Measurements from ENCODE around the gene HSF4.
"Not testable (repeated sequence)": the region's sequence is repeated elsewhere in the genome, so short reads cannot be mapped to it uniquely, and the experiment has no call there.

Gene HSF4, protein sequence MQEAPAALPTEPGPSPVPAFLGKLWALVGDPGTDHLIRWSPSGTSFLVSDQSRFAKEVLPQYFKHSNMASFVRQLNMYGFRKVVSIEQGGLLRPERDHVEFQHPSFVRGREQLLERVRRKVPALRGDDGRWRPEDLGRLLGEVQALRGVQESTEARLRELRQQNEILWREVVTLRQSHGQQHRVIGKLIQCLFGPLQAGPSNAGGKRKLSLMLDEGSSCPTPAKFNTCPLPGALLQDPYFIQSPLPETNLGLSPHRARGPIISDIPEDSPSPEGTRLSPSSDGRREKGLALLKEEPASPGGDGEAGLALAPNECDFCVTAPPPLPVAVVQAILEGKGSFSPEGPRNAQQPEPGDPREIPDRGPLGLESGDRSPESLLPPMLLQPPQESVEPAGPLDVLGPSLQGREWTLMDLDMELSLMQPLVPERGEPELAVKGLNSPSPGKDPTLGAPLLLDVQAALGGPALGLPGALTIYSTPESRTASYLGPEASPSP

DNA sequence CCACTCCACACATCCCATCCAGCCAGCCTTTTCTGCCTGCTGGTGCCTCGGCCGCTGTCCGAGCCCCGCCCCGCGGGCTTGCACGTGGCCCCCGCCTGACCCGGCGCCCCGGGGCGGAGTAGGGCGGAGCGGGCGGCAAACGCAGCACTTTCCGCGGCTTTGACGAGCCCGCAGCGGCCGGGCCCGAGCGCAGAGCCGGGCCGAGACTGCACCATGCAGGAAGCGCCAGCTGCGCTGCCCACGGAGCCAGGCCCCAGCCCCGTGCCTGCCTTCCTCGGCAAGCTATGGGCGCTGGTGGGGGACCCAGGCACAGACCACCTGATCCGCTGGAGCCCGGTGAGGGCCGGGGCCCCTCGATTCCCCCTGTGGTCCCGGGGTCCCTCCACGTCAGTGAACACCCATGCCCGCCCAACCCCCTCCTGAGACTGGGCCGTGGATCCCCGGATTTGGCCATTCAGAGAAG lies at the start of gene HSF4:
TSS of gene HSF4 (plus strand) at position 147 of the 463 bp plus-strand sequence. CDS start at position 214, 67 bp downstream.
- TF ChIP-seq ZFX (IDR thresholded peaks at IDR 0.05; ENCODE audit: borderline replicate concordance): no peak
- TF ChIP-seq, protein P1, sequence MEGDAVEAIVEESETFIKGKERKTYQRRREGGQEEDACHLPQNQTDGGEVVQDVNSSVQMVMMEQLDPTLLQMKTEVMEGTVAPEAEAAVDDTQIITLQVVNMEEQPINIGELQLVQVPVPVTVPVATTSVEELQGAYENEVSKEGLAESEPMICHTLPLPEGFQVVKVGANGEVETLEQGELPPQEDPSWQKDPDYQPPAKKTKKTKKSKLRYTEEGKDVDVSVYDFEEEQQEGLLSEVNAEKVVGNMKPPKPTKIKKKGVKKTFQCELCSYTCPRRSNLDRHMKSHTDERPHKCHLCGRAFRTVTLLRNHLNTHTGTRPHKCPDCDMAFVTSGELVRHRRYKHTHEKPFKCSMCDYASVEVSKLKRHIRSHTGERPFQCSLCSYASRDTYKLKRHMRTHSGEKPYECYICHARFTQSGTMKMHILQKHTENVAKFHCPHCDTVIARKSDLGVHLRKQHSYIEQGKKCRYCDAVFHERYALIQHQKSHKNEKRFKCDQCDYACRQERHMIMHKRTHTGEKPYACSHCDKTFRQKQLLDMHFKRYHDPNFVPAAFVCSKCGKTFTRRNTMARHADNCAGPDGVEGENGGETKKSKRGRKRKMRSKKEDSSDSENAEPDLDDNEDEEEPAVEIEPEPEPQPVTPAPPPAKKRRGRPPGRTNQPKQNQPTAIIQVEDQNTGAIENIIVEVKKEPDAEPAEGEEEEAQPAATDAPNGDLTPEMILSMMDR (IDR thresholded peaks at IDR 0.05): no peak
- H3K27ac ChIP-seq: no peak within 1 kb of the TSS

DNA sequence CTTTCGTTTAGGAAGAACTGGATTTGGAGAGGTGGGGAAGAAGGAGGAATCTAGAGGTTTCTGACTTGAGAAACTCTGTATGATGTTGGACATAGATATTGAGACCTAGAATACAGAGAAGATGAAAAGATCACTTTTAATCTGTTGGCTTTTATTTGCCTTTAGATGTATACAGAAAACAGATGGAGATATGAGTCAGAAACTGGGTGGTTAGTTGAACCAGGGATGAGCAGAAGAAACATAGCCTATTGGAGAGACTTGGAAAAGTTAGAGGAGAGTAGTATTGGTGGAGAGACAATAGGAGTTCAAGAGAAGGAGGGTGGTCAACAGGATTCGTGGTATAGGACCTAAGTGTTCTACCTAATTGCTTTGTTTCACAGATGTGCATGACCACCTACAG lies 49.8 kb upstream of the HSF4 start:
- no peak overlapping the region for H3K27ac ChIP-seq
- TF ChIP-seq, protein P1 (IDR thresholded peaks at IDR 0.05): no peak
- TF ChIP-seq ZFX (IDR thresholded peaks at IDR 0.05; ENCODE audit: borderline replicate concordance): no peak

DNA sequence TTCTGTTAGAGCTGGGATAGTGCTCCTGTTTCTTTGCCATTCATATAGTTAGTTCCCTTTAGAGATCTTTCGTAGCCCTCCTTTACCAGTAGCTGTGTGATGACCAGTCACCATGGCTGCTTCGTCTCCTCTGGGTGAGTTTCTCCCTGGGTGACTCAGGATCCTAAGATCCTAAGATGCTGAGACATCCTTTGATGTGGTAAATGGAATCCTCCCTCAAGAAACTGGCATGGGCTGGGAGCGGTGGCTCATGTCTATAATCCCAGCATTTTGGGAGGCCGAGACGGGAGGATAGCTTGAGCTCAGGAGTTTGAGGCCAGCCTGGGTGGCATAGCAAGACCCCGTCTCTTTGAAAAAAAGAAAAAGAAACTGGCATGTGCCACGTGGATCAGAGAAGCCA lies 48.9 kb upstream of the HSF4 start:
- H3K27ac ChIP-seq: no peak overlapping the region
- TF ChIP-seq, protein P1 (IDR thresholded peaks at IDR 0.05): no peak
- no peak for TF ChIP-seq ZFX (IDR thresholded peaks at IDR 0.05; ENCODE audit: borderline replicate concordance)

DNA sequence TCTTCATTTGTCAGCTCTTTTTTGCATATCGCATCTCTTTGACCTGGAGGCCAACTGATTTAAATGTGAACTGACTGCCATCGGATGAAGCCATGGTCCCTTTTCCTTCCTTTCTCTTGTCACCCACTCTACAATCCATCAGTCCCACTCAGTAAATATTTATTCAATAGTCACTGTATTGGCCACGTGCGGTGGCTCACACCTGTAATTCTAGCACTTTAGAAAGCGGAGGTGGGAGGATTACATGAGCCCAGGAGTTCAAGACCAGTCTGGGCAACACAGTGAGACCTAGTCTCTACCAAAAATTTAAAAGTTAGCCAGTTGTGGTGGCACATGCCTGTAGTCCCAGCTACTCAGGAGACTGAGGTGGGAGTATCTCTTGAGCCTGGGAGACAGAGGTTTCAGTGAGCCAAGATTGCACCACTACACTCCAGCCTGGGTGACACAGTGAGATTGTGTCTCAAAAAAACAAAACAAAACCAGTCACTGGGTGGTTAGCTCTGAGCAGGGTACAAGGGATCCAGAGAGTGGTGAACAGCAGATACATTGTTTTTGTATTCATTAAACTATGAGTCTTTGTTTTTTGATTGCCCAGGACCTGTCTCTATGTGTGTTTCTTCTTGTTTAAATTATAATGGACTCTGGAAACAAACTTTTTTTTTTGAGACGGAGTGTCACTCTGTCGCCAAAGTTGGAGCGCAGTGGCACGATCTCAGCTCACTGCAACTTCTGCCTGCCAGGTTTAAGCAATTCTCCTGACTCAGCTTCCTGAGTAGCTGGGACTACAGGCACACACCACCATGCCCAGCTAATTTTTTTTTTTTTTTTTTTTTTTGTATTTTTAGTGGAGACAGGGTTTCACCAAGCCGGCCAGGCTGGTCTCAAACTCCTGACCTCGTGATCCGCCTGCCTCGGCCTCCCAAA lies 47.9 kb upstream of the HSF4 start:
- TF ChIP-seq, protein P1 (IDR thresholded peaks at IDR 0.05): no peak
- TF ChIP-seq ZFX (IDR thresholded peaks at IDR 0.05; ENCODE audit: borderline replicate concordance): no peak

DNA sequence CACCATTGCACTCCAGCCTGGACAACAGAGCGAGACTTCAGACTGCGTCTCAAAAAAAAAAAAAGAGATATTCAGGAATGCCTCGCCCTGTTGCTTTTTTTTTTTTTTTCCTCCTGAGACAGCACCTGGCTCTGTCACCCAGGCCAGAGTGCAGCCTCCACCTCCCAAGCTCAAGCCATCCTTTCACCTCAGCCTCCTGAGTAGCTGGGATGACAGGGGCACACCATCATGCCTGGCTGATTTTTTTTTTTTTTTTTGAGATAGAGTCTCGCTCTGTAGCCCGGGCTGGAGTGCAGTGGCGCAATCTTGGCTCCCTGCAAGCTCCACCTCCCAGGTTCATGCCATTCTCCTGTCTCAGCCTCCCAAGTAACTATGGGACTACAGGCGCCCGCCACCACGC lies 46.8 kb upstream of the HSF4 start:
- TF ChIP-seq, protein P1 (IDR thresholded peaks at IDR 0.05): no peak
- TF ChIP-seq ZFX (IDR thresholded peaks at IDR 0.05; ENCODE audit: borderline replicate concordance): no peak

More for the DNA sequence above, 47.9 kb upstream of the HSF4 start:
- H3K27ac ChIP-seq: no peak overlapping the region

DNA sequence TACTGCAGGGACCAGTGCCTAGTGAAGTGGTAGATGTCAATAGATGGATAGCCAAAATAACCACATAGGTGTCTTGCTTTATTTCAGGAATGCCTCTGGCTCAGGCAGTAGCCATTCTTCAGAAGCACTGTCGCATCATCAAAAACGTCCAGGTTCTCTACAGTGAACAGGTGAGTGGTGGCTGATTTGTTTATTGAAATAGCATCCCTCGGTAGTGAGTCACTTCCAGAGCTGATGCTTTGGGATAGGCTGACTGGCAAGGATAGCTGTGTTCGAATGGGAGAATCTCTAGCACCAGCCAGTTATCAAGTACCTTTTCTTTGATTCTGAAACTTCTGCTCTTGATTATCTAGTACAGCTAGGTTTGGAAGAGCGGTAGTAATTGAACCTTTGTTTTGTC lies 44.5 kb upstream of the HSF4 start:
- no peak for TF ChIP-seq ZFX (IDR thresholded peaks at IDR 0.05; ENCODE audit: borderline replicate concordance)
- TF ChIP-seq, protein P1 (IDR thresholded peaks at IDR 0.05): no peak
- H3K27ac ChIP-seq: no peak overlapping the region

More for the DNA sequence above, 46.8 kb upstream of the HSF4 start:
- no peak overlapping the region for H3K27ac ChIP-seq

DNA sequence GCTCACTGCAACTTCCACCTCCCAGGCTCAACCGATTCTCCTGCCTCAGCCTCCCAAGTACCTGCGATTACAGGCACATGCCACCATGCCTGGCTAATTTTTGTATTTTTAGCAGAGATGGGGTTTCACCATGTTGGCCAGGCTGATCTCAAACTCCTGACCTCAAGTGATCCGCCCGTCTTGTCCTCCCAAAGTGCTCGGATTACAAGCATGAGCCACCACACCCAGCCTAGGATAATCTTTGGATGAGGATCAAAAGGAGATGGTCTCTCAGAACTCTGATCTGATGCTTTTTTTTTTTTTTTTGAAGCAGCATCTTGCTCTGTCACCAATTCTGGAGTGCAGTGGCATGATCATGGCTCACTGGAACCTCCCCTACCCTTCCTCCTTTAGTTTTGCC lies 41.7 kb upstream of the HSF4 start:
- not testable (repeated sequence) for H3K27ac ChIP-seq

Data from 22Rv1 (cell line).